GM21528 (cell line): Measurements from ENCODE around the gene IGF2BP2.

Experiments used
- ATAC-seq: cut with Tn5 transposase; IDR thresholded peaks from one replicate; pipeline ENCODE4 v1.9.1; 2021; ENCODE audit warnings: mild to moderate bottlenecking, moderate library complexity; ENCODE audit not compliant: unreplicated experiment, low FRiP score

The IGF2BP2 gene

DNA sequence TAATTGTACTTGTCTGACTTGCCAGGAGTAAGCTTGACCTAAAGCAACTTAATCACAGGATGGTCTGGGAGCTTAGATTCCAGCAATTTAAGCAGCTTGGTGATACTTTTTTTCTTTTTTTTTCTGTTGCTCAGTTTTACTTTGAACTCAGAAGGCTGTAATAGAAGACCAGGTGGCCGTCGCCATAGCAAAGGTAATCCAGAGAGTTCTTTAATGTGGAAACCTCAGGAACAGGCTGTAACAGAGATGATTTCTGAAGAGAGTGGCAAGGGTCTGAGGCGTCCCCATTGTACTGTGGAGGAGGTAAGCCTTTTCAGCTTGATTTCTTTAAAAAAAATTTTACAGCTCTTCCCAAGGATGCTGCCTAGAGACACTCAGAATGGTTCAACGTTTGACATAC lies 218.6 kb downstream of the IGF2BP2 start:
- ATAC-seq, result no peak

DNA sequence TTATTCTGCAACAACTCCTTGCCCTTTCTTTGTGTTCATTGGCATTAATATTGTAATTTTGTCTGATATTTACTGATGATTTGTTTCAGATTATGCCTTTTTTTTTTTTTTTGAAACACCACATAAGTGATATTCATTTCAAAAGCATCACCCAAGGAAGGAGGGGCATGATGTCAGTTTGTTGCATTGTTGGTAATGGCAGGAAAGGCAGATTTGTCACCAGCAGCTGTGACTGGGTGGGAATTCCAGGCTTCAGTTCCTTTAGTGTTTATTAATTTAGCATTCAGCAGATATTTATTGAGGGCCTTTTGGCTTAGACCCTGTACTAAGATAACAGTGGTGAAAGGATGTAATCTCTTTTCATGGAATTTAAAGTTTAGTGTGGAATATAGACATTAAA lies 219.3 kb downstream of the IGF2BP2 start:
- ATAC-seq, result no peak

DNA sequence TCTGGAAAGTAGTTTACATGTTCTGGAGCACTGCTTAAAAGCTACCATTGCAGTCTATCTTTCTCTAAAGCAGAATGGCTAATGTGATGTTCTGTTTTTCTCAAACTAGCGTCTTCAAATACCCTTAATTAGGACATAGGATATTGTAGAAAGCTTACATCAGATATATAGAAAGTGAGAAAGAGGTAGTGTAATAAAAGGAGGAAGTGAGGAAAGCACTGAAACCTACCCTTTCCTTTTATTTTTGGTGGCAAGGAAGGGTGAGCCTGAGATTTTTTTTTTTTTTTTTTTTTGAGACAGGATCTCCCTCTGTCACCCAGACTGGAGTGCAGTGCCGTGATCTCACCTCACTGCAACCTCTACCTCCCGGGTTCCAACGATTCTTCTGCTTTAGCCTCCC lies 229.3 kb downstream of the IGF2BP2 start:
- peak; percentile 73 for ATAC-seq

DNA sequence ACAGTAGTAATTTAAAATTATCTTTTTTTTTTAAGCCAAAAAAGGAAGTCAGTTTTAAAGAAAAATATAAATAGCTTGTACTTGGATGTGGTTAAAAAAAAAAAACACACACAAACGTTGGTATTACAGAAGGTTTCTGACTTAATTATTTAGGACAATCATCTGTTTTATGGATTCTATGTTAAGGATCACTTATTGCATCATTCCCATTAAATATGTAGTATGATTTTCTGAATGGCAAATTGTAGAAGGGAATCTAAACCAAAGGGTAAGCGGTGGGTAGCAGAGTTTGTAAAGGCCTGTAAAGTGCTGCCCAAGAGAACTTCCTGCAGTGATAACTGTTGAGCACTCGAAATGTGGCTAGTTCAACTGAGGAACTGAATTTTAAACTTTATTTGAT lies 230.8 kb downstream of the IGF2BP2 start:
- ATAC-seq, result no peak
